Spinal cord (tissue), 10 donors: ENCODE data around the gene CDH22. TPM values are rescaled to one million over a fixed set of nuclear protein-coding genes. Genes with fewer than 3 reads are reported as not detected.

Experiments used
- DNase-seq, 6 donors: peaks; one replicate each; pipeline versions ENCODE4 v3.0.0 to v3.0.0-alpha.2; 2013 to 2015; ENCODE audit warnings: low spot score in 6 of 6, low read depth in 4 of 6
- H3K27ac ChIP-seq: one replicate; pipeline ENCODE4 v1.5.1; 2013; ENCODE audit warnings: low read depth, low read length, control low read depth
- H3K27me3 ChIP-seq: one replicate; pipeline ENCODE4 v1.6.1; 2013; ENCODE audit warnings: low read length; ENCODE audit not compliant: control insufficient read depth, insufficient read depth
- H3K36me3 ChIP-seq: one replicate; pipeline ENCODE4 v1.6.1; 2013; ENCODE audit warnings: low read length; ENCODE audit not compliant: control insufficient read depth, insufficient read depth
- H3K4me1 ChIP-seq: one replicate; pipeline ENCODE4 v1.6.1; 2013; ENCODE audit warnings: low read length; ENCODE audit not compliant: control insufficient read depth, insufficient read depth
- H3K4me3 ChIP-seq: one replicate; pipeline ENCODE4 v1.5.1; 2013; ENCODE audit warnings: low read depth, low read length, control low read depth
- H3K9me3 ChIP-seq: one replicate; pipeline ENCODE4 v1.6.1; 2013; ENCODE audit warnings: low read length; ENCODE audit not compliant: control insufficient read depth, insufficient read depth
- WGBS: methylation state at CpG from one replicate; pipeline ENCODE4 v1.1.5; 2013; ENCODE audit warnings: missing lambda C conversion rate; ENCODE audit not compliant: insufficient coverage; 5-methylcytosine and 5-hydroxymethylcytosine counted together
- polyA plus RNA-seq, 2 donors: library from polyadenylated mRNA; unstranded; fragments of 120-200 nt; gene quantifications; one replicate each; pipeline ENCODE4 v1.2.1, GENCODE V29; 2013; ENCODE audit not compliant: insufficient read length in 2 of 2
- total RNA-seq, 2 donors: library from RNA; depleted of rRNA in 1 of 2; stranded (reverse); fragments of 120-200 nt in 1 of 2; fragments of >200 nt in 1 of 2; gene quantifications; one replicate each; pipeline versions ENCODE4 v1.2.3 to v1.2.4, GENCODE V29; 2013 to 2014
- donor health status: healthy.

Gene CDH22
- total and polyA plus RNA-seq, 4 donors = 1.6 to 13.1 (median 7.5) TPM

- Histone ChIP-seq H3K4me3 (no peak overlapping the region), H3K4me1 (peaks cover 42% of the 10 kb centered on the region), H3K27me3 (no peaks in the 10 kb centered on the region), H3K27ac (no peak overlapping the region), H3K36me3 (no peaks in the 10 kb centered on the region), H3K9me3 (no peaks in the 10 kb centered on the region)
- peak in 2 of 6 donors; percentile 58 to 80 for DNase-seq
- 73% methylated on average over 10 of the region's 14 CpGs for WGBS
These were observed 159.7 kb downstream of the CDH22 start for GRCh38 chr20:46148313-46149208.

- Histone ChIP-seq H3K4me3 (no peak overlapping the region), H3K36me3 (no peaks in the 10 kb centered on the region), H3K27ac (no peak overlapping the region), H3K4me1 (peaks cover 21% of the 10 kb centered on the region), H3K27me3 (peaks cover 4% of the 10 kb centered on the region), H3K9me3 (no peaks in the 10 kb centered on the region)
- WGBS = 0% methylated on average over 1 of the region's 3 CpGs
- peak in 2 of 6 donors; percentile 63 to 86 for DNase-seq
These were observed 162.6 kb downstream of the CDH22 start for GRCh38 chr20:46145713-46146112.

- H3K27me3 ChIP-seq = peaks cover 4% of the 10 kb centered on the region
- no peaks in the 10 kb centered on the region for H3K9me3 ChIP-seq
- no peak overlapping the region for H3K4me3 ChIP-seq
- DNase-seq = no peak
- H3K36me3 ChIP-seq = no peaks in the 10 kb centered on the region
- 83% methylated on average over 8 of the region's 8 CpGs for WGBS
- peaks cover 27% of the 10 kb centered on the region for H3K4me1 ChIP-seq
- no peak overlapping the region for H3K27ac ChIP-seq
These were observed 163.8 kb downstream of the CDH22 start for GRCh38 chr20:46144432-46145025.

GRCh38 chr20:46142124-46142523 lies 166.2 kb downstream of the CDH22 start:
- Histone ChIP-seq H3K36me3 (no peaks in the 10 kb centered on the region), H3K9me3 (no peaks in the 10 kb centered on the region), H3K27me3 (peaks cover 6% of the 10 kb centered on the region), H3K4me1 (peaks cover 34% of the 10 kb centered on the region), H3K27ac (no peak overlapping the region), H3K4me3 (no peak overlapping the region)
- 42% methylated on average over 5 of the region's 5 CpGs for WGBS
- no peak for DNase-seq

- 33% methylated on average over 5 of the region's 5 CpGs for WGBS
- DNase-seq = no peak
- peaks cover 35% of the 10 kb centered on the region for H3K4me1 ChIP-seq
- no peaks in the 10 kb centered on the region for H3K36me3 ChIP-seq
- H3K9me3 ChIP-seq = no peaks in the 10 kb centered on the region
- peaks cover 6% of the 10 kb centered on the region for H3K27me3 ChIP-seq
- H3K27ac ChIP-seq = no peak overlapping the region
- H3K4me3 ChIP-seq = no peak overlapping the region
These were observed 168.3 kb downstream of the CDH22 start for GRCh38 chr20:46139908-46140482.

GRCh38 chr20:46139266-46139889 lies 168.9 kb downstream of the CDH22 start:
- WGBS = 47% methylated on average over 8 of the region's 8 CpGs
- Histone ChIP-seq H3K9me3 (no peaks in the 10 kb centered on the region), H3K36me3 (no peaks in the 10 kb centered on the region), H3K27ac (no peak overlapping the region), H3K4me3 (no peak overlapping the region), H3K4me1 (peaks cover 35% of the 10 kb centered on the region), H3K27me3 (peaks cover 6% of the 10 kb centered on the region)
- DNase-seq = no peak

GRCh38 chr20:46137816-46138215 lies 170.5 kb downstream of the CDH22 start:
- no peak for DNase-seq
- Histone ChIP-seq H3K4me1 (peaks cover 37% of the 10 kb centered on the region), H3K27ac (no peak overlapping the region), H3K36me3 (no peaks in the 10 kb centered on the region), H3K27me3 (peaks cover 6% of the 10 kb centered on the region), H3K4me3 (no peak overlapping the region), H3K9me3 (no peaks in the 10 kb centered on the region)
- WGBS = no CpG with 5 or more reads among the region's 5 CpGs

GRCh38 chr20:46135856-46136633 lies 172.3 kb downstream of the CDH22 start:
- WGBS = 22% methylated on average over 6 of the region's 12 CpGs
- H3K4me1 ChIP-seq = peaks cover 43% of the 10 kb centered on the region
- no peaks in the 10 kb centered on the region for H3K36me3 ChIP-seq
- H3K27me3 ChIP-seq = peaks cover 10% of the 10 kb centered on the region
- no peaks in the 10 kb centered on the region for H3K9me3 ChIP-seq
- no peak overlapping the region for H3K4me3 ChIP-seq
- H3K27ac ChIP-seq = no peak overlapping the region
- DNase-seq = peak in 2 of 6 donors; percentile 73 to 86

GRCh38 chr20:46134716-46135115 lies 173.6 kb downstream of the CDH22 start:
- 79% methylated on average over 7 of the region's 7 CpGs for WGBS
- Histone ChIP-seq H3K36me3 (no peaks in the 10 kb centered on the region), H3K4me1 (peaks cover 37% of the 10 kb centered on the region), H3K9me3 (no peaks in the 10 kb centered on the region), H3K27me3 (peaks cover 22% of the 10 kb centered on the region), H3K27ac (no peak overlapping the region), H3K4me3 (no peak overlapping the region)
- DNase-seq = no peak
